DMS53 (cell line): ENCODE measurements around the gene NLRC3.

Source experiments
- DNase-seq: peaks from one replicate; lab custom pipeline; 2025; lab: John Stamatoyannopoulos, UW

Gene NLRC3

DNA sequence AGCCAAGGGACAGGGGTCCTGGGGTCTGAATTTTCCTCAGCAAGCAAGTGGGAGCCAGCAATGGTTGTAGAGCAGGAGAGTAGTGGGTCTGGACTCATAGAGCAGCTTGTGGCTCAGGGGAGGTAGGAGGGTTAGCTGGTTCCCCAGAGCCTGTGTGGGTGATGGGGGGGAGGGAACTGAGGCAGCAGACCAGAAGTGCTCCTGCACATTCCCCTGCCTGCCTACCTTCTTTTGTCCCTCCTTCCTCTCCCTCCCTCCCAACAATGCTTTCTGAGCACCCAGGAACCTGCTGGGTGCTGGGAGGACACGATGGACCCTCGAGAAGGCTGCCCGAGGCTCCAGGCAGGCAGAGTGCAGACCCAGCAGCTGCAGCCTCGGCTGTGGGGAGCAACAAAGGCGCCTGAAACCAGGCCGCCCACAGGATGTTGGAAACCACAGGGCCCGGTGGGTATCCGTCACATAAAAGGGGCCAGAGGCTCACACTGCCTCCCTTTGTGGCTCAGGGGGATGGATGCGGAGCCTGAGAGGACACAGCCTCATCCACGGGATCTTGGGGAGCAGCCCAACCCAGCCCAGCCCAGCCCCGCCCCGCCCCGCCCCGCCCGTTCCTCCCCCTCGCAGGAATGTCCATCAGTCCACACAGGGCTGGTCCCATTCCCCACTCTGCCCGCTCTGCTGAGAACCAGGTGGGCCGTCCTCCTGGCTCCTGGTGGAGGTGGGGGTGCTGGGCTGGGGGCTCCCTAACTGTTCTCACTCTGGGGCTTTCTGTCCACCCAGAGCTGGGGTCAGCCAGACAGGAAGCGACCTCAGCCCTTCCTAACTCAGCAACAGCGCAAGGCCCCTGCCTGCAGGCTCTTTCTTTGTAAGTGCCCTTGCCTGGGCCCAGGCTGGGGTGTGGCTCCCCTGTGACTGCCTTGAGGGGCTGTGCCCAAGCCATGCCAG, 1.7 kb upstream of the NLRC3 start:
- no peak for DNase-seq

DNA sequence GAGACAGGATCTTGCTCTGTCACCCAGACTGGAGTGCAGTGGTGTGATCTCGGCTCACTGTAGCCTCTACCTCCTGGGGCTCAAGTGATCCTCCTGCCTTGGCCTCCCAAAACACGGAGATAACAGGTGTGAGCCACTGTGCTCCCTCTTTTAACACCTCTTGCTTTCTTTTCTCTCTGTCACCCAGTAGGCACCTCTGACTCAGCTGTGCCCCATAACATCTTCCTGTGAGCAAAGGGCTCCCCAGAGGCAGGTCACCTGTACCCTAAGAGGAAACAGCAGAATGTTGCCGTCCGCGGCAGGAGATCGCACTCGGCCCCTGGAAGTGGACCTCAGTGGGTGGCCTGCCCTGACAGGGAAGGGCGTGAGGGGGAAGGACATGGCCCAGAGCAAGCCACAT, 918 bp upstream of the NLRC3 start:
- no peak for DNase-seq

DNA sequence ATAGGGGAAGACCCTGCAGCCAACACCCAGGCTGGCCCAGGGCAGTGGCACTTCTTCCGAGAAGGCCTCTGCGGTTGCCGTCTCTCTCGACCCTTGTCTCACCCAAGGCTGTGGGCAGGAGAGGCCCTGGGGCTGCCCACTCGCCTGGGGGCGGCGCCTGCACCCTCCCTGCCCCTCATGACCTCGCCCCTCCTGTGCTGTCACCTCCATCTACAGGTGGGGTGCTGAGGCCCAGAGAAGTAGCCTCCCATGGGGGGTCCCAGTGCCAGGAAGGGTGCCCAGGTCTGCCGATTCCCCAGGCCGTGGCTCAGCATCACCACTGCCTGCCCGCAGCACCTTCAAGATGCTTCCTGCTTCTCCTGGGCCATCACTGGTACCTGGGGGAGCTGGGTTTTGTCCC, 992 bp downstream of the NLRC3 start:
- DNase-seq, result no peak

DNA sequence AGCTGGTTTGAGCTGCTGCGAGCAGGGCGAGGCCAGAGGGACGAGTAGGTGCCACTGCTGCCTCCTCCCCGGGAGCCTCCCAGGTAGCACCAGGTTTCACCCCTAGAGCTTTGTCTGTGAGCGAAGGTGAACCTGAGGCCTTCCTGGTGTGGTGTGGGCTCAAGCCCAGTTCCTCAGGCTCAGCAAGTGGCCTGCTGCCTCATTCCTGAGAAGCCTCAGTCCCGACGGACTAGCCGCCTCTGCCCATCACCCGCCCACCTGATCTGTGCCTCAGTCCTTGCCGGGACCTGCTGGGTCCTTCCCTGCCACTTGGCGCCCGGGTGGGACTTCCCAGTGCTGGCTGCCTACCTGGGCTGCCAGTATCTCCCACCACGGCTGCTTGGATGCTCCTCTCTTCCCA, 1.7 kb downstream of the NLRC3 start:
- no peak for DNase-seq

DNA sequence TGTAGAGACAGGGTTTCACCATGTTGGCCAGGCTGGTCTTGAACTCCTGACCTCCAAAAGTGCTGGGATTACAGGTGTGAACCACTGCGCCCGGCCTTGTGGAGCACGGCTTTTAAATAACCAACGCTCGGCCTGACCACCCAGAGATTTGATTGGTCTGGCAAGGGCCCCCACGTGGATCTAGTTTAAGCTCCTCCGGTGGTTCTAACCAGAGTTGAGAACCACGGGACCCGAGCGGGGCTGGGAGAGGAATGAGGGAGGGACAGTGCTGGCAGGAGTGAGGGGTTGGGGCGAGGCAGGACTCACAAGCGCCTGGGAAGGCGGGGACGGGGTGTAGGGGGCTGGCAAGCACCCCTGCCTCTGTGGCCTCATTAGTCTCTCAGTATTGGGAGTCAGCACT, 3.0 kb downstream of the NLRC3 start:
- DNase-seq, result no peak

DNA sequence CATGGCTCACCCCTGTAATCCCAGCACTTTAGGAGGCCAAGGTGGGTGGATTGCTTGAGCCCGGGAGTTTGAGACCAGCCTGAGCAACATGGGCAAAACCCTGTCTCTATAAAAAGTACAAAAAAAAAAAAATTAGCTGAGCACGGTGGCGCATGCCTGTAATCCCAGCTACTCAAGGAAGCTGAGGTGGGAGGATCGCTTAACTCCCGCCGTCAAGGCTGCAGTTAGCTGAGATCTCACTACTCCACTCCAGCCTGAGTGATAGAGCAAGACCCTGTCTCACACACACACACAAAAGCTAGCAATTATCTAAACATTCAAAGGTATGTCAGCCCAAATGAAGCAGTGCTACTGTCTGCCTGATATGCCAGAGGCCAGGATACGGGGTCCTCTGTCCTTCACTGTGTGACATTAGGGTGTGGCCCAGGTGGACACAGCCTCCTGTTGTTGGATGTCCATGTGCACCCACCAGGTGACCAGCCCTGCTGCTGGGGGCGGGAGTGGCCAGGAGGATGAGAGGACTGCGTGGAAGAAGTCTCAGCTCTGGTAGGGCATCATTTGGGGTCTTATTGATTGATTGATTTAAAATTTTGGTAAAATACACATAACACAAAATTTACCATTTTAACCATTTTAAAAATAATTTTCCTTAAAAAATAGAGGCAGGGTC, 3.9 kb downstream of the NLRC3 start:
- no peak for DNase-seq

DNA sequence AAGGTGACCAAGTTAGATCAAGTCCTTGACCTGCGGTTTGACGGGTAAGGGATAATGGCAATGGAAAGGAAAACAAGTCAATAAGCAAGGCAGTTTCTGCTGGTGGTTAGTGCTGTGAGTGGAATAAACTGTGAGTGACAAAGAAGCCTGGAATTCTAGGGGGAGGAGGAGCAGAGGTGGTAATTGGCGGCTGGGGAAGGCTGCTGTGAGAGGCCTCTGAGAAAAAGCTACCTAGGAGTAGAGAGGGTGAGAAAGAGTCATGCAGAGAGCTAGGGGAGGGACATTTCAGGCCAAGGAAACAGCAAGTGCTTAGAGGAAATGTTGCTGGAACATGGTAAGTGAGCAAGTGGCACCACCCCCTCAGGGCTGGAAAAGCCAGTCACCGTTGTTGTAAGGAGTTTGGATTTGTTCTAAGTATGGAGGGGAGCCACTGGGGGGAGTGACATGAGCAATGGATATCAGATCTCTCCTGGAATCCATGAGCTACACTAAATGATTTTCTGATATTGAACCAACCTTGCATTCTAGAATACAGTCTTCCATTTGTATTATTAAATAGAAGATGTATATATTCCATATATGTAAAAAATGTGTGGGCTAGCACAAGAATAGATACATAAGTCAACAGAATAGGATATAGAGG, 6.7 kb downstream of the NLRC3 start:
- DNase-seq, result no peak

DNA sequence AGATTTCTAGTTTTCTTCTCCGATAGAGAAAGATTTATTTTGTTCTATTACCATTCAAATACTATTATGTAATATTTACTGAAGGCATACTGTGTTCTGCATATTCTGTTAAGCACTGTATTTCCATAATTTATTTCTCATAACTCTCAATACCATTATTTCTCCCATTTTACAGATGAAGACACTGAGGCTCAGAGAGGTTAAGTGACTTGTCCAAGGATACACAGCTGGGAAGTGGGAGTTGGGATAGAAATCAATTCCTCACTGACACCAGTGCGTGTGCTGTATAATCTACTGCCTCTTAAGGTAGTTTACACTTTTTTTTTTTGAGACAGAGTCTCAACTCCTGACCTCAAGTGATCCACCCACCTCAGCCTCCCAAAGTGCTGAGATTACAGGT, 7.4 kb downstream of the NLRC3 start:
- no peak for DNase-seq

DNA sequence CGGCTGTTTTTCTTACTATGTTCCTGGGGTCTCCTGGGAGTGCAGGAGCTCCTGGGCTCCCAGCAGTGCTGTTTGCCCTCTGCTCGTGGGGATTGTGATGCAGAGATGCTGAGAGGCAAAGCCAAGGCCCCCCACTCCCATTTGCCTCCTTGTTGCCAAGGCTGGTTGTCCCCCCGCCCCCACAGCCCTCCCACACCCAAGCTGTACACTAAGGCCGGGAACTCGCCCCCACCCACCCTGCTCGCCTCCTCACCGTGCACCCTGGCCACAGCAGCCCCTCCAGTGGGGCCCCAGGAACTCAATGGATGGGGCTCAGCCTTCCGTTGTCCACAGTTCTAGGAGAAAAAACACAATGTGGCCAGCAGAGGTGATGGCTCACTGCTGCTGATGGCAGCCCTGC, 10.2 kb downstream of the NLRC3 start:
- DNase-seq, result no peak

DNA sequence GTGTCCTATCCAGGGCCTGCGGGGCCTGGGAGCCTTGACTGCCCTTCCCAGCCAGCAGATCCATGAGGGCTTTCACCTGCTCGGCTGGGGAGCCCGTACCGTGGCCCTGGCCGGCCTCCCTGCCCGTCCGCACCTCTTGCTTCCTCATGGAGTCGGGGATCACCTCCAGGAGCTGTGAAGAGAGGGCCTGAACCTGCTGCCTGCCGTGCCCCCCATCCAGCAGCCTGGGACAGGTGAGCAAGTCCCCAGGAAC, 12.4 kb downstream of the NLRC3 start:
- no peak for DNase-seq

DNA sequence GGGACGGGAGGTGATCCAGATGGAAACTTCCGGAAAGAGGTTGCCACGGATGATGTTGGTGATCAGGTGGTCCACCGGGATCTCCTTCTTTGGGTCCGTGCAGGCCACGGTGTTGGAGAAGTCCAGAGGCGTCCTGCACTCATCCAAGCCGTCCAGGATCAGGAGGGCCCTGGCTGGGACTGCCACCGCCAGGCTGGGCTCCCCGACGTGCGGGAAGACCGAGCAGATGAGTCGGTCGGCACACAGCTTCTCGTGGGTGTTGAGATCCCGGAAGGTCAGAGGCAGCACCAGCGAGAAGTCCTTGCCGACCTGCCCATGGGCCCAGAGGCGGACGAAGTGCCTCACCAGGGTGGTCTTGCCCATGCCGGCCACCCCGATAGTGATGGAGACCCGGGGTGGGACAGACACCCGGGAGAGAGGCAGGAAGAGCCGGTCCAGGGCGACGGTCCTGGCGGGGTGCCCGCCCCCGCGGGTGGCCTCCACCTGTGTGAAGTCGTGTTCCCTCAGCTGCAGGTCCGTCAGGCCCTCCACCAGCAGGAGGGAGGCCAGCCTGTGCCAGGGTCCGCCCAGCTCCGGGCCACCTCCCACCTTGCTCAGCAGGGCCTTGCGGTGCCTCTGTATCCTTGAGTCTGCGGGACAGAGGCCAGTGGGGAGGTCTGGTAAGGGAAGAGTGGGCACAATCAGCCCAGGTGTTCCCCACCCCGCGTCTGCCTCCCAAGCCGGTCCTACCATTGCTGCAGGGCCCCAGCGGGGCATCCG, 12.9 kb downstream of the NLRC3 start:
- no peak for DNase-seq

DNA sequence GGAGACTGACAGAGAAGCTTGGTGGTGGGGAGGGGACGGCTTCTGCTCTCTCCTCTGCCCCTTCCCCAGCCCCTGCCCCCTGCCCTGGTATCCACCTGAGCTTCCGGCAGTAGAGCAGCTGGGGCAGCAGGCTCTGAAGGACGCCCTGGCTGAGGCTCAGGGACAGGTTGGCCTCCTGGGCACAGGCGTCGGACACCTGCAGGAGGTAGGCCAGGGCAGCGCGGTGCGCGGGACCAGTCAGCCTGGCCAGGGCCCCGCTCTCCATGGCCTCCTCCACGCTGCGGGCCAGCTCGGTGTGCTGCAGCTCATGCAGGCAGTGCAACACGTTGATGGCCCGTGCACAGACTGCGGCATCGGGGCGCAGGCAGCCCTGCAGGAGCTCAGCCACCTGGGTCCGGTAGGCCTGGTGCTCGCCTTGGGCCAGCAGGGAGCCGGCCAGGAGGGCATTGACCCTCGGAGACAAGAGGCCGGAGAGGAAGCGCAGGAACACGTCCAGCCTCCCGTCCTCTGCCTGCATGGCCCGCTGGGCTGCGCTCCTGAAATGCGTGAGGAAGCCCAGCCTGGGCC, 14.2 kb downstream of the NLRC3 start:
- no peak for DNase-seq

DNA sequence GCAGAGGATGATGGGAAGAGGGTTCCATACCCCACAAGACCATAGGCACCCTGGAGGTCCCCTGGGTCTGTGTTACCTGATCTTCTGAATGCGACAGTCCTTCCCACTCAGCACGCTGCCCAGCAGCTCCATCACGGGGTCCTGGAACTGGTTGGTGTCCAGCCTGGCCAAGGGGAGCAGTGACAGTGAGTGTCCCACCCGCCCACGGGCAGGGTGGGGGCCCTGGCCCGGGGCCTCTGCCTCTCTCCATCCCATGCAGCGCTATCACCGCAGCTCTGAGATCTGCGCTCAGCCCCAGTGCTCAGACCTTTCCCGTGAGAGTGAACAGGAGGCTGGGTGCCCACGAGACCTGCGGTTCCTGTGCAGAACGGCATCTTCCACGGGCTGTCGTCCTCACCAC, 15.6 kb downstream of the NLRC3 start:
- no peak for DNase-seq

DNA sequence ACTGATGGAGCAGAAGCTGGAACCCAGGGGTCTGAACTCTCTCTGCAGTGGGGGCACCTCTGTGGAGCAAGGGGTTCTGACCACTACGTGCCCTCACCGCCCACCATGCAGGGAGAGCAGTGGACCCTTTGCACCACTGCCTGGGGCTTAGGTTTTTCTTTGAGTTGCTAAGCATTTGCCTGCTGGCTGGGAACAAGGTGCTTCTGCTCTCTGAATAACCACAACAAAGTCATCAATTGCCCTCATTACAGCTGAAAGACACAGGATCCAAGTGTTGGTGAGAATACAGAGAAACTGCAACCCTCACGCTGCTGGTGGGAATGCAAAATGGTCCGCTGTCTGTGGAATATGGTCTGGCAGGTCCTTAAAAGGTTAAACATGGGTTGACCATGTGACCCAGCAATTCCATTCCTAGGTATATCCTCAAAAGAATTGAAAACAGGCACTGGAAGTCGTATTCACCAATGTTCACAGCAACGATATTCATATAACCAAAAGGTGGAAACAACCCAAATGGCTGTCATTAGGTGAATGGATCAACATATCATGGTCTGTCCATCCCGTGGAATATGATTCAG, 22.8 kb downstream of the NLRC3 start:
- DNase-seq, result no peak

DNA sequence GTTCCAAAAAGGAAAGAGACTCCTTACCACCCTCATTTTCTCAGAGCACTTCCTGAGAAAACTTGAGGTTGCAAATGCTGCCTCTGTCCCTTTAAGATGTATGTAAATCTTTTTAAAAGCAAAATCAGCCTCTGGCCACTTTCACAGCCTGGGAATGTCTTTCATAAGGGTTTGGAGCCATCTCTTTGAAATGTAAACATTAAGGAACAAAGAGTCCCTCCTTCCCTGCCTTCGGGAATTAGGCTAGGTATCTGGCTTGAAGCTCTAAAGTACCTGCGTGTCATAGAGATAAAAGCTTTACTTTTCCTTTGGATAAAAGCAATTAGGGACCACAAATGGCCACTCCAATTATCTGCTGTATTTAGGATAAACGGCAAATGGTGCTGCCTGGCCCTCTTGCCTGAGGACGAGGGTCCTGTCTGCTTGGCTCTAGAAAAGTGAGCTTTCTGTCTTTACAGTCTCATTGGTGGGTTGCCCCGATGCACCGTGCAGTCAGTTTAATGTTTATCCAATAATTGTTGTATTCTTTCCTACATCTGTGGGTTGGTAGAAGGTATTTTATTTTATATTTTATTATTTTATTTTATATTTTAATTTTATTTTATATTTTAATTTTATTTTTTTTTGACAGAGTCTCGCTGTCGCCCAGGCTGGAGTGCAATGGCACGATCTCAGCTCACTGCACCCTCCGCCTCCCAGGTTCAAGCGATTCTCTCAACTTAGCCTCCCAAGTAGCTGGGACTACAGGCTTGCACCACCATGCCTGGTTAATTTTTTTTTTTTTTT, 23.9 kb downstream of the NLRC3 start:
- no peak for DNase-seq

DNA sequence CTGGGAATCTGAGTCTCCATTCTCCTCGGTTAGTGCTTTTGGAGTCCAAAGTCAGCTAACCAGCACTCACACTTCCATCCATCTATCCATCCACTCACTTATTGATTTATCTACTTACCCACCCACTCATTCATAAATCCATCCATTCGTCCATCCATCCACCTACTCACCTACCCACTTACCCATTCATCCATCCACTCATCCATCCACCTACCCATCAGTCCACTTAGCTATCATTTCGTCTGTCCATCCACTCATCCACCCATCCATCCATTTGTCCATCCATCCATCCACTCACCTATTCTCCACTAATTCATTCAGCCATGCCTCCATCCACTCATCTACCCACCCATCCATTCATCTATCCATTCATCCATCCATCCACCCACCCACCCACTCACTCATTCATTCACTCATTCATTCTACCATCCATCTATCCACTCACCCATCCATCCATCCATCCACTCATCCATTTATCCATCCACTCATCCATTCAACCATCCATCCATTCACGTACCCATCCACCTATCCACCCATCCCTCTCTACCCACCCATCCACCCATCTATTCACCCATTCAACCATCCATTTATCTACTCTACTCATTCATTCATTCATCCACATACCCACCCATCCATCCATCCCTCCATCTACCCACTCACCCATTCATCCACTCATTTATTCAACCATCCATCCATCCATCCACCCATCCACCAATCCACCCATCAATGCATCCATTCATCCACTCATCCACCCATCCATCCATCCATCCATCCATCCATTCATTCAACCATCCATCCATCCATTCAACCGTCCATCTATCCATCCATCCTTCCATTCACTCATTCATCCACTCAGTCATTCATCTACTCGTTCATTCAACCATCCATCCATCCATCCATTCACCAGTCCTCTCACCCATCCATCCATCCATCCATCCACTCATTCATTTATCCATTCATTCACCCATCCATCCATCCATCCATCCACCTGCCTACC, 26.1 kb downstream of the NLRC3 start:
- no peak for DNase-seq

DNA sequence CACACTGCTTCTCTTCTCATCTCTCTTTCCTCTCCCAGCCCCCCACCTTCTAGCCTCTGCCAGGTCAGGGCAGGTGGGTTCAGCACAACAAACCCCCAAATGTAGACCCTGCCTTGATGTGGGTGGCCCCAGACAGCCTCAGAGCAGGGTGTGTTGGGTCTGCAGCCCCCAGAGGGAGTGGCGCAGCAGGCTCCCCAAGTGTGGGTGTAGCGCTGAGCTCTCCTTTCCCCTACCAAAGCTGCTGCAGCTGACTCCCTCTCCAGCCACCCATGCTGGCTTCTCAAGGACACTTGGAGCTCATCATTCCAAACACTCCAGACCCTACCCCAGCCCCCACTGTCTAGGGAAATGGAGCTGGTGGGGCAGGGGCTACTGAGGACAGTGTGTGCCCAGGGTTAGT, 27.3 kb downstream of the NLRC3 start:
- DNase-seq, result no peak

DNA sequence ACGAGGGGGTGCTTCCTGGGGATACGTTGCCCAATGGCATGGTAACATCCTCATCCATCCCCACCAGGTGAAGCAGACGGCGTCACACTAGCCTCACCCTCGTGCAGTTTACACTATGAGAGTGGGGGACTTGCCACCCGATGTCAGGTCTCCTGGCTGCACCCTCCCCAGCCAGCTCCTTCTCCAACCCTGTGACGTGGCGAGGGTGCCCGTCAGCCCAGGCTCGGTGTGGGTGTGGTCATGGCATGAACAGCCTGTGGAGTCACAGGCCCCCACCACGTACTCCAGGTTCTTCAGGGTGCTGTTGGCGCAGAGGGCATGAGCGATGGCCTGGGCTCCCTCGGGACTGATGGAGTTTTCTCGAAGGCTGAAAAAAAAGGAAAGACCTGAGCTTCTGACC, 28.3 kb downstream of the NLRC3 start:
- DNase-seq, result no peak

DNA sequence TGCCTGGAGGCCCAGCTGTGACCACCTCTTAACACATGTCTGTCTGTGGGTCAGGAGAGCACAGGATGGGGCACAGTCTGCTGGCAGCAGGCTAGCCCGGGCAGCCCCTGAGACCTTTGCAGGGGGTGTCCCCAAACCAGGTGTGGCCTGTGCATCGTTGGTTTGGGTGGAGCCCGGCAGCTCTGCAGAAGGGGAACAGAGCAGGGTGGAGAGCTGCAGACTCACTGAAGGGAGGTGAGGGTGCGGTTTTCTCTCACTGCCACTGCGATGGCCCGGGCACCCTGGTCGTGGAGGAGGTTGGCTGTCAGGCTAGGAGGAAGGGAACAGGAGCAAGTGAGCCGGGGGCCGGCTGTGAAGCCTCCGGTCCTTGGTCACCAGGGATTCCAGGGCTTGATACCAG, 28.8 kb downstream of the NLRC3 start:
- no peak for DNase-seq
